Stimulated activated CD8-positive, alpha-beta memory T cell treated with anti-CD3 and anti-CD28 coated beads, Interleukin-7, amount 100 ng/mL, for 4 hours (primary cell): Measurements from ENCODE around the gene ING5.

Experiments used
- DNase-seq, 2 donors: peaks; one replicate each; pipeline ENCODE4 v3.0.0-alpha.2; 2020; ENCODE audit warnings: low read depth in 2 of 2

ING5 gene

DNA sequence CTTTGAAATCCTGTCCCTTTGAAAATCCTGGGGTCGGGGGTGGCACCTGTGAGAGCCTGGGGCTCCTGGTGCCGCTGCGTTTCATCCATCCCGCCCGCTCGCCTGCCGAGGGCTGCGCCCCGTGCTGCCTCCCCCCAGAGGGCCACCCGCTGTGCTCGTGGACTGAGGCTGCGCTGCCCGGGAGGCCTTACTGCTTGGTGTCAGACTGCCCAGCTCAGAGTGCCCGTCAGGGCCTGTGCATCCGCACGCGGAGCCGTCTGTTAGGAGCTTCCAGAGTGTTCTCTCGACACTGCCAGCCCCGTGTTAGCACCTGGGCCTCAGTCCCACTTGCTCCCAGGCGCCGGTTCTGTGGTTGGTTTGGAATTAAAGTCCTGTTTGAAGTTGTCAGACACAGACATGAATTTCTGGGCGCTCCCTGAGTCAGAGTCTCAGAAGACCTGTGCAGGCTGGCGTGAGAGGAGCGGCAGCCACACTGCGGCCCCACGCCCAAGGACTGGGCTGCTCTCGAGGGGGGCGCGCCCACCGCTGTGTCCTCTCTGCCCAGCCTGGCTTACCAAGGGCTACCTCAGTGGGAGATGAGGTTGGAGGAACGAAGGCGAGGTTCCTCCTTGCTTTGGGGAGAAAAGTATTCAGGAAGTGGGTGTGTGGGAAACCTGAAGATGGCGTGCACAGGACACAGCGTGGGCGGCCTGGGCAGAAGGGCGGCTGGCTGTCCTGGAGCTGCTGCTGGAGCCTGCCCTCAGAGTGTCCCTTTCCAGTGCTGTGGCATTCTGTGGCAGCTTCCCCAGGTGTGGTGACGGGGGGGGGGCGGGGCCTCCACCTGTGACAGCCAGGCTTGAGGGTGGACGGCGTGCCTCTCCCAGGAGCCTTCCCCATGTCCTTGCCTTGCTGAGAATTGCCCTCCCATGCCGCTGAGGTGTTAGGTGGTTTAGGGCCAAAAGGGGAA, 29.3 kb upstream of the ING5 start:
- no peak for DNase-seq

DNA sequence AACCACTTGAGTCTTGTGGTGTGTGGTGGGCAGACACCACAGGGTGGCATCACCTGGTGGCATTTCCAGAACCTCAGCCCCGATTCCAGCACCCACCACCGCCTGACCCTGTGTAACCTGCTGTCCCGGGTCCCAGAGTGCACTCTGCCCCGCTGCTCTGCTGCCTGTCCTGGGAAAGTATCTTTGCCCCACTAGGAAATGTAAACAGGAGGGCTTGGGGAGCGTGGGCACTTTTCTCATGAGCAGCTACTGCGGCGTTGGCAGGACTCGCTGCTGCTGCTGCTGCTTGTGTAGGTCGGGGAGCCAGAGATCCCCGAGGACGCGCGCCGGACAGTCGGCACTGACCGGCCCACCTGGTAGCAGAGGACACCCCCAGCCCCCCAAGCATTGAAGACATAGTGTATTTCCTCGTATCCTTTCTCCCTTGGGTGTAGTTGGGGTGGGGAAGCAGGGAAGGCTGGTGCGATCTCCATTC, 28.6 kb upstream of the ING5 start:
- DNase-seq = no peak

DNA sequence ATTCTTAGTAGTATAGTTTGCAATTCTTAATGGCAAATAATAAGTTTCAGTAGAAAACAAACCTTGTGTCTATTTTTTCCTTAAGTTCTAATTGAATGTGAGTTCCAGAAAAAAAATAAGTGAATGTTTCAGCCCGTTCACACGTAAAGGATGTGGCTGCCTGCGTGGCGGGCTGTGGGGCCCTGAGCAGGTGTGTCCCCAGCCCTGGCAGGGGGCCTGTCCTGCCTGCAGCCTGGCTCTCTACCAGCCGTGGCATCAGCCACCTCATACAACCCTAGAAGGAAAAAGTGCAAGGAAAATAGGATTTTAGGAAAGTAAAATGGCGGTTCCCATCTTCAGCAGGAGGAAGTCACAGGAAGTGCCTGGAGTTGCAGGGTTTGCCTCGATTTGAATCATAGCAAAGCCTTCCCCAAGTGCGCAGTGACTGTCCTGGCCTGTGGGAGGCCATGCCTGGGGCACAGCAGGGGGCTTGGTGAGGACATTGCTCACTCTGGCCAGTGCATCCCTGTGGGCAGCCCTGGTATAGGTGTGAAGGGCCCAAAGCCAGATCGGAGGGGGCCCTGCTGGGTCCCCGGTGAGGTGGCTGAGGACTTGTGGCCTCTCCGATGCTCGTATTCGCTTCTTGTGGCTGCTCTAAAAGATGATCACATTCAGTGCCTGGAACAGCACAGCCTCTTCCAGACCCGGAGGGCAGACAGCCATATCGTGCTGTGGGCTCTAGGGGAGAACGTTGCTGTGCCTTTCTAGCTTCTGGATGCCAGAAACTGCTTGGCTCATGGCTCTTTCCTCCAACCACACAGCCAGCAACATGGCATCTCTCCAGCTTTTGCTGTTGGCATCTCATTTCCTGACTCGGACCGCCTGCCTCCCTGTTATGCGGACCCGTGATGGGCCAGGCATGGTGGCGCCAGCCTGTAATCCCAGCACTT, 27.8 kb upstream of the ING5 start:
- DNase-seq = no peak

DNA sequence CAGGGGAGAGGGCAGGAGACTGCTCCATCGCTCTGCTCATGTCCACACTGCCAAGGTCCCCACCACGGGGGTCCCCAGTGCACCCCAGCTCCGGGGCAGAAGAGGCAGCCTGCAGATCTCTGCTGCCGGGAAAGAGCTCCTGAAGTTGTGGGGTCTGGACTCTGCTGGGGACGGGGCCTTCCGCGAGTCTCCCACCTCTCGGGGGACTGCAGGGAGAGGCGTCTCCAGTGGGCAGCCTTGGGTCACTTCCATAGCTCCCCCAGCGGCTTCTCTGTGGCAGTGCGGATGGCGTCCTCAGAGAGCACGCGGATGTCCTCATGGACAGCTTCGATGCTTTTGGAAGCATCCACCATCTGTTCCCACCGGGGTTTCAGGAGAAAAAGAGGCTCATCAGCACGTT, 26.0 kb upstream of the ING5 start:
- no peak for DNase-seq

DNA sequence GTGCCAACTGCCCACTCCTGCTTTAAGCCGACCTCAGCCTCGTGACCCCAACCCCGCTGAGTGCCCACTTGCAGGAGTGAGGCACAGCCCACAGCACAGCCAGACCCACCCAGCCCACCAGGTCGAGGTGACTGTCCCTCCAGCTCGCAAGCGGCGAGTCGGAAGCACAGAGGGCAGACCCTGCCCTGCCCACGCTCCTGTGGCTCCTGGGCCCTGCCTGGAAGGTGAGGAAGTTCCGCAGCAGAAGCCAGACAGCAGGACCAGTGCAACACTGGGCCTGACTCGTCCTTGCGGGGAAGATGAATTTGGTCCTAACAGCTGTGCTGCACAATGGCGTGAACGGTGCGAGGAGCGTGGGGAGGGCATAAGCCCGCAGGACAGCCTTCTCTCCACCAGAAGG, 25.2 kb upstream of the ING5 start:
- no peak for DNase-seq

DNA sequence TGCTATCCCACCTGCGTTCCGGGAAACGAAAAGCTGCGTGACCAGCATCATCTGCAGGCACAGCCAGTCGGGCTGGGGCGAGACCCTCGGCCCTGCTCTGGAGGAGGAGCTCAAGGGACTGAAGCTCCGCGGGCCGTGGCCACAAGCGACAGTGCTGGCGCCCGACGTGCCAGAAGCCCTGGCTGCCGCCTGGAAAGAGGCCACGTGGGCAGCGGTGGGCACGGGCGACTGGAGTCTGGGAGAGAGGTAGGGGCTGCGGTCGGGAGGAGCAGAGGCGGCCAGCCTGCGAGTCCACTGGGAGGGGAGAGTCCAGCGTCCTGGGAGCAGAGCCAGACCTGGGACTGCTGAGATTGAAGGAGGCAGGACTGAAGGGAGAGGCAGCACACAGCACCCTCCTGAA, 24.4 kb upstream of the ING5 start:
- DNase-seq = no peak

DNA sequence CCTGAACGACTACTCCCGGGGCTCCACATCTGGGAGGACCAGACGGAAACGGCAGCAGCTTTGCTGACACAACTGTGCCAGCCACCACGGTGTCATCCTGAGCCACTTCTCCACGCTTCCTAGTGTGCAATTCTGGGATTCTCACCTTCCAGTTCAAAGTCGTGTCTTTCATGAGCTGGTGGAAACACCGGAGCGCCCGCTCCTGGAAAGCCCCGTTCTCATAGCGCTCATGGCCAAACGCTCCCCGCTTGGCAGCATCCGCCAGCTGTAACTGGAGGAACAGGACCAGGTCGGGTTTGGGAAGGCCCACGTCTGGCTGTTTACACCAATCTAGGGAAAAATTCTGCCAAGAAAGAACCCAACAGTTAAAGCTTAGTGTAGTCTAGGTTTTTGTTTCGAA, 23.5 kb upstream of the ING5 start:
- no peak for DNase-seq

DNA sequence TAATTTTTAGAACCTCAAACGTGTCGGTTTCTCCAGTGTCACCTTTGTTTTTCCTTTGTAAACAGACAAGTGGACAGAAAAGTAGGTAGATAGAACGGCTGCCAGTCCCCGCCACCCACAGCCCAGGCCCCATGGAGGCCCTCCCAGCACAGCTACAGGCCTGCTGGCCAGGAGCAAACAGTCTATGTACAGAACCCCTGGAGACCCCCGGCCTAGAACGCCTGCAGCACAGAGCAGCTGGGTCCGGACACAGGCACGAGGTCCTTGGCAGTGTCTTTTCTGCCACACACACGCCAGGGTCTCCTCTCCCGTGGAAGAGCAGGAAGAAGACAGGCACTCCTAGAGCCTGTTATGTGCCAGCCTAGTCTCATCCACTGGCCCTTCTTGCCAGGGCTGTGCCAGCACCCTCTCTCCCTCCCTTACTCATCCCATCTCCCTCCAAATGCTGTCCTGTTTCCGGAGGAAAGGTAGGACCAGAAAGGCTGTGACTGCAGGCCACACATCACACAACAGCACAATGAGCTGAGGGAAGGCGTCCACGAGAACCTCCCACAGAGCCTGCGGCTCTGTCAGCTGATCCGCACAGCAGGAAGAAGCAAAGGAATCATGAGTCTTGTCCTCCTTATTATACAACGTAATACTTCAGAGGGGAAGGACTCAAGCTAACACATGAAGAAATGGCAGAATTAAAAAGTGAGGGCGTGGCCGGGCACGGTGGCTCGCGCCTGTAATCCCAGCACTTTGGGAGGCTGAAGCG, 22.9 kb upstream of the ING5 start:
- no peak for DNase-seq

DNA sequence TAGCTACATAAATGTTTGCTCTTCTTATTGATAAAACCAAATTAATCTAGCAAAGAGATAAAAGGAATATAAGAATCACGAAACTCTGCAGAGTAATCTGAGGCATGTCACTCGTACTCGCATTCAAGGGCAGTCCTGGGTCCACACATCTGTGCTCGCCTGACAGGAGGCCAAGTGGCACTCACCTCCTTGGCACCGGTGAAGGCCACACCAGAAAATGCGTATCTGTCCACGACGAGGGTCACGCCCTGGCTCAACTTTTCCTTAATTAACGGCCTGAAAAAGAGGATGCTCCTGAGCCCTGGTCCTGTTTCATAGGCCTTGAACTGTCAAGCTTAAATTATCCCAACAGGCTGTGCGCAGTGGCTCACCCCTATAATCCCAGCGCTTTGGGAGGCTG, 21.8 kb upstream of the ING5 start:
- no peak for DNase-seq

DNA sequence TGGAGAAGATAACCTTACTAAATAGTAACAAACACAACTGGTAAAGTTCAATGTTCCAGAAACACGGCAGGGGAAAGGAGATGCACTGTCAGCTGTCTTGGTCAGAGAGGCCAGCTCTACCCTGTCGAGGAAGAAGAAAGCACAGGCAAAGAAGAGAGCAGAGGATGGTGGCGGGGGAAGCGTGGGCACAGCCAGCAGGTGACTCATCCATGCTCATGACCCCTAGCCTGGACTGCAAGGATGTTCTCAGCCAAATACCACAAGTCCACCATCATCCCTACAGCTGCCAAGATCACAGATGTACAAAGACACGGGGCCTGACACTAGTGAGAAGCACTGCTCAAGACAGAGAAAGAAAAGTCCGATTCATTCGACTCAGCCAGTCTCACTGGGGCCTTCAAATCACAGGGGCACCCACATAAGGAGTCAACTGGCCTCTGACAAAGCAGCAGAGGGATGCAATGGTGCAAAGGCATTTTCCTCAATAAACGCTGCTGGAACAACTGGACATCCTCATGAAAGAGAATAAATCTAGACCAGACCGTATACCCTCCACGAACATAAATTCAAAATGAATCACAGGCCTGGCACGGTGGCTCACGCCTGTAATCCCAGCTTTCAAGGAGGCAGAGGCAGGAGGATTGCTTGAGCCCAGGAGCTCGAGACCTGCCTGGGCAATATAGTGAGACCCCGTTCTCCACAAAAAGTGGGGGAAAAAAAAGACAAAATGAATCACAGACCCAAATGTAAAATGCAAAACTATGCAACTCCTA, 20.8 kb upstream of the ING5 start:
- no peak for DNase-seq

DNA sequence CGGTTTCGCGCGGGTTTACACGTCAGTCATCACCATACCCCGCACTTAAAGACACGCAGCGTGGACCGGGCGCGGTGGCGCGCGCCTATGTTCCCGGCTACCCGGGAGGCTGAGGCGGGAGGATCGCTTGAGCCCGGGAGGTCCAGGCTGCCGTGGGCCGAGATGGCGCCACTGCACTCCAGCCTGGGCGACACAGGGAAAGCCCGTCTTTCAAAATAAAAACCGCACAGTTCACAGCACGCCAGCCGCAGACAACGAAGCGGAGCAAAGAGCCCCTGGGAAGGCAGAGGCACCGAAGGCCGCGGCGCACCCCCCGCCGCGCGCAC, 15.6 kb upstream of the ING5 start:
- no peak for DNase-seq

DNA sequence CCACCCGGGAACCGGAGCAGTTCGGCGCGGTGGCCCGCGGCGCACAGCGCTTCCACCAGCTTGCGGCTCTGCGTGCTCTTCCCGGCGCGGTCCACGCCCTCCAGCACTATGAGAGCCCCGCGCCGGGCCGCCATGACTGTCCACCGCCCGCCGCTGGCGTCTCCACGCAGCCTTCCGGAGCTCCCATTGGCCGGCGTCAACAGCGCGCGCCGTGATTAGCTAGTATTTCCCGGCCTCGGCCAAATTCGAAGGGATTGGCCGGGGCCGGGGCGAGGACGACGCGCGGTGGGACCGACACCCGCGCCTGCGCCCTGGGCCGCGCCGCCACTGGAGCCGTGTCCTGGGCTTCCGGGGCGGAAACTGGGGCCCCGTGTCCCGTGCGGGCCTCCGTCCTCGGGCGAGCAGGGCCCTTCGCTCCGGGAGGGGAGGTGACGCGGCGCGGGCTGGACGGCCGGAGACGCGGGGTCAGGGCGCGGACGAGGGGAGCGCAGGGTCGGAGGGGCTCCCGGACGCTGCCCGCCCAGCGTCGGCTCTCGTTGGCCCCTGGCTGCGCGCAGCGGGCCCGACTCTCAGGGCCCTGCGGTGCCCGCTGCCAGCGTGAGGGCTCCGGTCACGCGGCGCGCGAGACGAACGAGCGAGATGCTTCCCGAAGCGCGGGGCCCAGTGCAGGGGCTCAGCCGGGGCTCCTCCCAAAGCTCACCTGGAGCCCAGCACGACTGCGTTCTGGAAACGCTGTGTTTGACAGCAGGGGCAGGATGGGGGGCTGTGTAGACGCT, 15.0 kb upstream of the ING5 start, which contains the start of gene DTYMK:
TSS of gene DTYMK (minus strand) at position 166 of the 776 bp plus-strand sequence. CDS start at position 134, 32 bp downstream.
- peak; percentile 84 to 95 for DNase-seq

DNA sequence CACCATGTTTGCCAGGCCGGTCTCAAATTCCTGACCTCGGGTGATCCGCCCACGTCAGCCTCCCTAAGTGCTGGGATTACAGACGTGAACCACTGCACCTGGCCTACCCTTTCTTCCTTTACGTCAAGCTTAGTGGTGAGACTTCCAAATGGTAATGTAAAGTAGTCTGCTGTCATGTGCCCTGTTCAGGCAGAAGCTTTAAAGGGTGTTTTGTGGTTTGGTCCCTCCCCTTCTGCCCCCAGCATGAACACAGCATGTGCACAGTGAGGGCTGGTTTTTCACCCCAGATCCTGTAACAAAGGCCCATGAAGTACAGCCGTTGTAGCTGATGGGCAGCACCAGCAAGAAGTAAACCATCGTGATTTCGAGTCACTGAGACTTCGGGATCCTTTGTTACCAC, 12.5 kb upstream of the ING5 start:
- peak in 1 of 2 donors; percentile 42 for DNase-seq

DNA sequence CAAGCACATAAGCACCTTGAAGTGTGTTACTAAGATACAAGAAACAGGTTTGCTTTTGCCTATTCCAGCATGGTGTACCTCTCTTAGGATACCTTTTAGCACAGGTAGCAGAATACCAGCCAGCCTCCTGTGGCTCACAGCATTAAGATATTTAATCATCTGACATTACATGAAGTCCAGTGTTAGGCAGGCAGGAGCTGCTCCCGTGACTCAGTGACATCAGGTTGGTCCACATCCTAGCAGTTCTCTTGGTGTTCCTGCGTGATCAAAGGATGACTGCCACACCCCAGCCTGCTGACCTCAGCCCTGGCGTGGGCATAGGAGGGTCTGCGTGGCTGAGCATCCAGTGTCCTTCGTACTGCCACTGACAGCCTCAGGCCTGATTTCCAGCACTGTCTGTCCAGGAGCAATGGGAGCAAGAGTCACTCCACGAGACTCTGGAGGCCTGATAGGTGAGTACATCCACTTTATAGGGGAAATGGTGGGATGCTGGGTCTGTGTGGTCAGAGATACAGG, 11.6 kb upstream of the ING5 start:
- DNase-seq = no peak

DNA sequence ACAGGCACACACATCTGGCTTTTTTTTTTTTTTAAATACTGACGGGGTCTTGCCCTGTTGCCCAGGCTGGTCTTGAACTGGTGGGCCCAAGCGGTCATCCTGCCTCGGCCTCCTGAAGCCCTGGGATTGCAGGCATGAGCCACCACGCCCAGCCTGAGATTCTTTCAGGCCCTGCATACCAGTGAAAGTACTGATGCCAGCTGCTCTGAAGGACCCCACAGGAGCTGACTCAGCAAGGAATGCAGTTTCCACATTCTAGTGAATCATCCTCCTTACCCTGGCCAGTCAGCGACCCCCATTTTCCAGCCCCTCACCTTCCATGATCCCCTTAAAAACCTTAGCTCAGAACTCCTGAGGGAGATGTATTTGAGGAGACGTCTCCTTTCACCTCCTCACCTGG, 9.4 kb upstream of the ING5 start:
- DNase-seq = no peak

DNA sequence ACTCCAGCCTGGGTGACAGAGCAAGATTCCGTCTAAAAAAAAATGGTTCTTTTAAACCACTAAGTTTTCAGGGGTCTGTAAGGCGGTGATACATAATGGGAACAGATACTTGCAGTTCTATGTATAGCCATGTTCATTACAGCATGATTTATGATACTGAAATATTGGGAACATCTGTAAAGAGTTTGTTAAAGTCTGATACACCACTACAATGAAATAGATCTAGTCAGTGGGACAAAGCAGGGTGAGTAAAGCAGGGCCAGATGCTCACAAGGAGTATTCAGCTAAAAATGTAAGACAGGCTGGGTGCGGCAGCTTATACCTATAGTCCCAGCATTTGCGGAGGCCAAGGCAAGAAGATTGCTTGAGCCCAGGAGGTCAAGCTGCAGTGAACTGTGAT, 6.2 kb upstream of the ING5 start:
- DNase-seq = no peak

DNA sequence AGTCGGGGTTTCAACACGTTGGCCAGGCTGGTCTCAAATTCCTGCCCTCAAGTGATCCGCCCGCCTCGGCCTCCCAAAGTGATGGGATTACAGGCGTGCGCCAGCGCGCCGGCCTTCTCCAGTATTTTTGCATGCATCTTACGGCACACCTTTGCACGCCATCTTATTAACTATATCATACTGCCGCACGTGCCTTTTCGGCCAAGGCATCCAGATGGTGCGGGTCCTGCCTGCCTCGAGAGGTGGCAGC, 765 bp upstream of the ING5 start:
- DNase-seq = no peak

DNA sequence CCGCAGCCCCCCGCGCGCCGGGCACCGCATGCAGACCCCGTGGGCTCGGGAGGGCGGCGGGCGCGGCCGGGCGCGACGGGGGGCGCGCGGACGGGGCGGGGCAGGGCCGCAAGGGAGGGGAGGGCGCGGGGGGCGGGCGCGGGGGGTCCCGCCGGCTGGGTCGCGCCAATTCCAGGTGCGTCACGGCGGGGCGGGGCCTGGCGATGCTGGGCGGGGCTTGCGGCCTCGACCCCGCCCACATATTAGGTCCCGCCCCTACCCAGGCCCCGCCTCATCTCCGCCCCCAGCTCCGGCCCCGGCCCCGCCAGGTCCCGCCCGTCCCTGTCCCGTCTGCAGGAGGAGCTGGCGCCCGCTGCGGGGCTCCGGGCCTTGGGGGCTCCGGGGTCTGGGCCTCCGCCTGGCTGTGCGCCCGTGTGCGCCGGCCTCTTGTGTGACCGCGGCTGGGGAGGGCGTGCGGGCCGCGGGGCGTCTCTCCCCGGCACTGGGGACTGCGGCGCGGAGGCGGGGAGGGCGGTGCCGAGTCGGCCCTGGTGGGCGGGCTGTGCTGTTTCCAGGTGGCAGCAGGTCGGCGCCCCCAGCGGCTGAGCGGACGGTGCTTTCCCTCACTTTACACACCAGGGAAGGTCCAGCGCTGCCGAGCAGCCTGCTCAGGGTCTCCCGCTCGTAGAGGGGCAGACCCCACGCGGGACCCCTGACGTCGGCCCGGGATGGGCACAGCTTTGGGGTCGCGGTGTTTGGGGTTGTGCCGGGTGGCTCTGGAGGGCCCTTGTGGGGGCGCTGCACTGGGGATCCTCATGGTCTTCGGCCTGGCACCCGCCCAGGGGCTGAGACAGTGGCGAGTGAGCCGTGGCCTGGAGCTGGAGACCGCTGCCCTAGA, 554 bp downstream of the ING5 start:
- DNase-seq = peak; percentile 83 to 93

DNA sequence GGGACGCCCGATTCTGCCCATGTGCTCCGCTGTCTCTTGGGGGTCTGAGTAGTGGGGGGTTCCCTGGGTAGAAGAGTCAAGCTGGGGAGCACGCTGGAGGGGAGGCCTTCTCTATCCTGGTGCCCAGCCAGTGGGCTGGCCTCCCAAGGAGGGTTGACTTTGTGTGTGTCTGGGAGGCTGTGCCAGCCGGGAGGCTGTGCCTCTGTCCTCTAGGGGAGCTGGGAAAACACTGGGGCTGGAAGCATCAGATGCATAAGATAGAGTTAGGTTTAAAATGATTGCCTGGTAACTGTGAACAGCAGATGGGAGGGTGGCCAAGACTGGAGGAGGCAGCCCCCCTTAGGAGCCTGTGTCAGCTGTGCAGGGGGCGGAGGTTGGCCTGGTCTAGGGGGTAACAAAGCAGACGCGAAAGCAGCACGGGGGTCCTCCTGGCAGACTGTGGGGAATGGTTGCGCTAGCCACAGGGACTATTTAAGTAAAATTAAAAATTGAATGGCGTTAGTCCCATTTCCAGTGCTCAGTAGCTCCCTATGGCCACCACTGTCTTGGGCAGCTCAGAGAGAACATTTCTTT, 1.3 kb downstream of the ING5 start:
- no peak for DNase-seq
